ENCODE results near the gene NOC2L. TPM values are rescaled to one million over a fixed set of nuclear protein-coding genes. Genes with fewer than 3 reads are reported as not detected.

NOC2L gene
- total RNA-seq, 2 experiments from 2014 or later: 77.9 to 99.0 TPM

- H3K9me2 ChIP-seq (ENCODE audit: insufficient read depth, low read length): no peaks in the 10 kb centered on the region
- H3K79me2 ChIP-seq (ENCODE audit: insufficient read depth, low read depth, low read length): no peaks in the 10 kb centered on the region
- peak; percentile 52 for DNase-seq (ENCODE audit: low spot score)
- no peaks in the 10 kb centered on the region for H3K36me3 ChIP-seq (ENCODE audit: insufficient read depth, low read length)
- H3K4me3 ChIP-seq (ENCODE audit: low read depth, low read length, poor library complexity, severe bottlenecking): no peak overlapping the region
- intact Hi-C loops (cut with micrococcal nuclease; ENCODE audit: unreplicated experiment): loop anchor here (1.0 to 10.0 kb wide), 2 partner anchors 51 to 79 kb away; no protein-coding TSS in a partner anchor
- H3K4me1 ChIP-seq (ENCODE audit: insufficient read depth, low read length, poor library complexity, severe bottlenecking): no peaks in the 10 kb centered on the region
- BruUV-seq (replicated peaks): no TSS peak
- TF ChIP-seq EZH2phosphoT487 (IDR thresholded peaks at IDR 0.05; ENCODE audit: borderline replicate concordance, low read depth, low read length) (no peak), CTCF (conservative IDR thresholded peaks at IDR 0.05; ENCODE audit: low read length) (peak; percentile 83)
- no peak overlapping the region for H3K27ac ChIP-seq (ENCODE audit: low read depth, low read length, poor library complexity, severe bottlenecking)
- POLR2A ChIA-PET: interaction anchor here (0.6 kb wide), 1 partner anchor 30 kb away, joined by 3 read pairs; the partner anchor contains the start of gene ISG15
- no peak overlapping the region for H2AFZ ChIP-seq (ENCODE audit: low read length)
- H4K20me1 ChIP-seq (ENCODE audit: insufficient read depth, low read length): no peaks in the 10 kb centered on the region
- no peaks in the 10 kb centered on the region for H3K9me3 ChIP-seq (ENCODE audit: low read length)
- no peak overlapping the region for H3K4me2 ChIP-seq (ENCODE audit: low read length)
- CTCF ChIA-PET (ENCODE audit: unreplicated experiment): no interaction called here
Observed at GRCh38 chr1:983798-984475, 24.9 kb upstream of the NOC2L start.

- TF ChIP-seq CTCF (conservative IDR thresholded peaks at IDR 0.05; ENCODE audit: low read length) (no peak), EZH2phosphoT487 (IDR thresholded peaks at IDR 0.05; ENCODE audit: borderline replicate concordance, low read depth, low read length) (no peak)
- Histone ChIP-seq H3K4me2 (ENCODE audit: low read length) (no peak overlapping the region), H3K4me1 (ENCODE audit: insufficient read depth, low read length, poor library complexity, severe bottlenecking) (no peaks in the 10 kb centered on the region), H3K9me2 (ENCODE audit: insufficient read depth, low read length) (no peaks in the 10 kb centered on the region), H2AFZ (ENCODE audit: low read length) (no peak overlapping the region), H3K79me2 (ENCODE audit: insufficient read depth, low read depth, low read length) (no peaks in the 10 kb centered on the region), H3K4me3 (ENCODE audit: low read depth, low read length, poor library complexity, severe bottlenecking) (no peak overlapping the region), H3K9me3 (ENCODE audit: low read length) (no peaks in the 10 kb centered on the region), H4K20me1 (ENCODE audit: insufficient read depth, low read length) (no peaks in the 10 kb centered on the region), H3K36me3 (ENCODE audit: insufficient read depth, low read length) (no peaks in the 10 kb centered on the region), H3K27ac (ENCODE audit: low read depth, low read length, poor library complexity, severe bottlenecking) (no peak overlapping the region)
- no peak for DNase-seq (ENCODE audit: low spot score)
- no TSS peak for BruUV-seq (replicated peaks)
- intact Hi-C loops (cut with micrococcal nuclease; ENCODE audit: unreplicated experiment): loop anchor here (10.0 kb wide), 1 partner anchor 52 kb away; no protein-coding TSS in a partner anchor
- POLR2A ChIA-PET: no interaction called here
- CTCF ChIA-PET (ENCODE audit: unreplicated experiment): no interaction called here
Observed at GRCh38 chr1:982765-983436, 23.8 kb upstream of the NOC2L start.

Measured in OCI-LY7 (cell line).